SU-DHL-6 (cell line): Measurements from ENCODE around the gene OGFOD2.

ENCODE experiments used
- H2AFZ ChIP-seq: fragments of 200-600 bp; sonication (generic); 2 replicates; pipeline ENCODE4 v1.6.1; 2014; ENCODE audit warnings: low read depth, mild to moderate bottlenecking, moderate library complexity, mixed read lengths, antibody characterized with exemption, low read length; ENCODE audit not compliant: severe bottlenecking
- H3F3A ChIP-seq: fragments of 200-600 bp; shearing (Covaris generic); 2 replicates; pipeline ENCODE4 v1.6.0; 2016; ENCODE audit warnings: antibody characterized with exemption, mild to moderate bottlenecking; ENCODE audit not compliant: insufficient read depth
- H3K27ac ChIP-seq: fragments of 200-600 bp; sonication (generic); 2 replicates; pipeline ENCODE4 v1.5.1; 2016; ENCODE audit warnings: low read depth, mild to moderate bottlenecking, low read length, moderate library complexity, mixed read lengths
- H3K27me3 ChIP-seq: fragments of 200-600 bp; sonication (generic), shearing (Covaris generic); 2 replicates; pipeline ENCODE4 v1.6.0; 2014; ENCODE audit warnings: mild to moderate bottlenecking, low read length
- H3K36me3 ChIP-seq: fragments of 200-600 bp; sonication (generic); 2 replicates; pipeline ENCODE4 v1.6.1; 2014; ENCODE audit warnings: mild to moderate bottlenecking, low read length, mixed read lengths
- H3K4me2 ChIP-seq: fragments of 300-600, 200-600 bp; shearing (Covaris generic), sonication (generic); 2 replicates; pipeline ENCODE4 v1.6.0; 2014; ENCODE audit warnings: low read length, low read depth, mild to moderate bottlenecking; ENCODE audit not compliant: poor library complexity, severe bottlenecking
- H3K4me3 ChIP-seq: fragments of 200-600 bp; sonication (generic); 2 replicates; pipeline ENCODE4 v1.5.1; 2014; ENCODE audit warnings: antibody characterized with exemption, low read length, mild to moderate bottlenecking, mixed read lengths; ENCODE audit not compliant: insufficient read depth, poor library complexity, severe bottlenecking
- H3K79me2 ChIP-seq: fragments of 200-600 bp; sonication (generic); 2 replicates; pipeline ENCODE4 v1.6.1; 2014; ENCODE audit warnings: mild to moderate bottlenecking, low read length, moderate library complexity; ENCODE audit not compliant: insufficient read depth
- H3K9ac ChIP-seq: fragments of 200-600 bp; sonication (generic); 2 replicates; pipeline ENCODE4 v1.7.0; 2014; ENCODE audit warnings: mild to moderate bottlenecking, low read length
- H3K9me2 ChIP-seq: fragments of 200-600 bp; sonication (generic); replicated peaks from 2 replicates; pipeline ENCODE4 v1.6.1; 2014; ENCODE audit warnings: low read length; ENCODE audit not compliant: insufficient read depth
- H3K9me3 ChIP-seq: fragments of 200-600 bp; sonication (generic); 2 replicates; pipeline ENCODE4 v1.6.1; 2014; ENCODE audit warnings: low read length, mixed read lengths; ENCODE audit not compliant: insufficient read depth
- H4K20me1 ChIP-seq: fragments of 200-600 bp; sonication (generic); 2 replicates; pipeline ENCODE4 v1.6.1; 2014; ENCODE audit warnings: low read depth, mild to moderate bottlenecking, antibody characterized with exemption, low read length, moderate library complexity, mixed read lengths
- CTCF ChIP-seq: fragments of 200-600 bp; sonication (generic); IDR thresholded peaks from one replicate; pipeline ENCODE4 v1.5.1; 2017; ENCODE audit warnings: antibody characterized with exemption, mild to moderate bottlenecking, low read length, moderate library complexity; ENCODE audit not compliant: insufficient read depth, poor library complexity, severe bottlenecking
- EZH2phosphoT487 ChIP-seq: fragments of 200-600 bp; sonication (generic), shearing (Covaris generic); conservative IDR thresholded peaks from 2 replicates; pipeline ENCODE4 v1.6.1; 2018; ENCODE audit warnings: mild to moderate bottlenecking, antibody characterized with exemption, low read length, moderate library complexity, mixed read lengths

The OGFOD2 gene

GRCh38 chr12:122929148-122929538, 45.9 kb upstream of the OGFOD2 start:
- H3K9me3 ChIP-seq, result no peaks in the 10 kb centered on the region
- no peak overlapping the region for H3K4me3 ChIP-seq
- H3K79me2 ChIP-seq, result no peaks in the 10 kb centered on the region
- no peaks in the 10 kb centered on the region for H3K9me2 ChIP-seq
- no peak overlapping the region for H2AFZ ChIP-seq
- H3K36me3 ChIP-seq, result no peaks in the 10 kb centered on the region
- TF ChIP-seq EZH2phosphoT487, result no peak
- no peak for TF ChIP-seq CTCF
- H4K20me1 ChIP-seq, result no peaks in the 10 kb centered on the region
- no peak overlapping the region for H3K9ac ChIP-seq
- no peaks in the 10 kb centered on the region for H3F3A ChIP-seq
- no peak overlapping the region for H3K27ac ChIP-seq
- no peaks in the 10 kb centered on the region for H3K27me3 ChIP-seq
- H3K4me2 ChIP-seq, result no peak overlapping the region

- Histone ChIP-seq H3K27me3 (no peaks in the 10 kb centered on the region), H3K9ac (no peak overlapping the region), H3K4me2 (no peak overlapping the region), H3K27ac (no peak overlapping the region), H4K20me1 (no peaks in the 10 kb centered on the region), H3K9me2 (no peaks in the 10 kb centered on the region), H3K9me3 (no peaks in the 10 kb centered on the region), H3K36me3 (no peaks in the 10 kb centered on the region), H2AFZ (no peak overlapping the region), H3K4me3 (no peak overlapping the region), H3K79me2 (no peaks in the 10 kb centered on the region), H3F3A (no peaks in the 10 kb centered on the region)
- TF ChIP-seq EZH2phosphoT487 (no peak), CTCF (no peak)
Measured at GRCh38 chr12:122929812-122930211, 45.2 kb upstream of the OGFOD2 start.

GRCh38 chr12:122932207-122932606, 42.8 kb upstream of the OGFOD2 start:
- Histone ChIP-seq H3K9me3 (no peaks in the 10 kb centered on the region), H3K27me3 (no peaks in the 10 kb centered on the region), H3K9me2 (no peaks in the 10 kb centered on the region), H3K4me3 (no peak overlapping the region), H3K27ac (no peak overlapping the region), H2AFZ (no peak overlapping the region), H4K20me1 (no peaks in the 10 kb centered on the region), H3K4me2 (no peak overlapping the region), H3K36me3 (no peaks in the 10 kb centered on the region), H3F3A (no peaks in the 10 kb centered on the region), H3K79me2 (no peaks in the 10 kb centered on the region), H3K9ac (no peak overlapping the region)
- TF ChIP-seq CTCF, result no peak
- TF ChIP-seq EZH2phosphoT487, result no peak

- H3K9ac ChIP-seq, result no peak overlapping the region
Measured at GRCh38 chr12:122934722-122935121, 40.3 kb upstream of the OGFOD2 start.

More at GRCh38 chr12:122934722-122935121, 40.3 kb upstream of the OGFOD2 start:
- Histone ChIP-seq H3K9me2 (no peaks in the 10 kb centered on the region), H3K4me2 (no peak overlapping the region), H3K79me2 (no peaks in the 10 kb centered on the region), H3K4me3 (no peak overlapping the region), H3K27me3 (no peaks in the 10 kb centered on the region), H3K9me3 (no peaks in the 10 kb centered on the region), H4K20me1 (no peaks in the 10 kb centered on the region), H3K27ac (no peak overlapping the region), H3F3A (no peaks in the 10 kb centered on the region), H2AFZ (no peak overlapping the region), H3K36me3 (no peaks in the 10 kb centered on the region)
- no peak for TF ChIP-seq EZH2phosphoT487
- no peak for TF ChIP-seq CTCF
